HCT116 (cell line): ENCODE data around the gene RCAN2. TPM values are rescaled to one million over a fixed set of nuclear protein-coding genes. Genes with fewer than 3 reads are reported as not detected.

Experiments used
- ATAC-seq: fragments of 200-7000 bp; cut with Tn5 transposase; 2 replicates; pipeline ENCODE4 v1.9.1; 2020; ENCODE audit warnings: mild to moderate bottlenecking, moderate library complexity
- BruUV-seq: library from RNA; stranded (reverse); fragments of 400-500 nt; replicated peaks from 2 replicates; lab custom pipeline; 2021; lab: Mats Ljungman, UMichigan
- CTCF ChIA-PET: fragments of 300-600 bp; sonication (Branson Sonifier 250); formaldehyde crosslinking; loops from one replicate; lab custom pipeline; 2021; ENCODE audit warnings: antibody characterized with exemption; lab: Charles Lee
- POLR2A ChIA-PET: fragments of 300-600, 350-600 bp; sonication (Branson Sonifier 250); formaldehyde crosslinking; loops from one replicate; lab custom pipeline; 2021; ENCODE audit warnings: antibody characterized with exemption; lab: Charles Lee
- RAD21 ChIA-PET, 2 experiments: fragments of 300-600 bp; sonication (Branson Sonifier 250); formaldehyde crosslinking; loops; one replicate each; lab custom pipeline; 2023; ENCODE audit warnings: low total read pairs in 2 of 2; ENCODE audit not compliant: uncharacterized antibody in 2 of 2, unreplicated experiment in 2 of 2, low non-redundant PET in 1 of 2; lab: Charles Lee
- DNase-seq: peaks from one replicate; pipeline ENCODE4 v3.0.0-alpha.2; 2010; ENCODE audit warnings: low read depth, low spot score
- H2AFZ ChIP-seq: fragments of 200-600 bp; shearing (Covaris generic), sonication (generic); 2 replicates; pipeline ENCODE4 v1.6.1; 2017; ENCODE audit warnings: low read depth, mixed run types, mixed read lengths, antibody characterized with exemption, low read length; ENCODE audit not compliant: poor library complexity, severe bottlenecking
- H3K27ac ChIP-seq: 2 replicates; pipeline ENCODE4 v1.5.1; 2012; ENCODE audit warnings: low read depth, low read length
- H3K27me3 ChIP-seq: fragments of 200-600 bp; sonication (generic); 2 replicates; pipeline ENCODE4 v1.6.1; 2016; ENCODE audit warnings: mixed run types, low read length, mixed read lengths; ENCODE audit not compliant: insufficient read depth
- H3K36me3 ChIP-seq, 2 experiments: fragments of 200-500 bp in 1 of 2; fragments of 200-600 bp in 1 of 2; sonication (Bioruptor generic) in 1 of 2; sonication (generic) in 1 of 2; 2 replicates each; pipeline versions ENCODE4 v1.5.1 to v1.6.1; 2014 to 2016; ENCODE audit warnings: low read length in 2 of 2, inconsistent platforms in 1 of 2, mixed read lengths in 1 of 2, mixed run types in 1 of 2; ENCODE audit not compliant: insufficient read depth in 2 of 2, control insufficient read depth in 1 of 2
- H3K4me1 ChIP-seq, 2 experiments: fragments of 200-600 bp in 1 of 2; sonication (generic) in 1 of 2; 2 replicates each; pipeline versions ENCODE4 v1.5.1 to v1.6.1; 2012 to 2017; ENCODE audit warnings: low read length in 2 of 2, inconsistent platforms in 1 of 2, mild to moderate bottlenecking in 1 of 2, mixed read lengths in 1 of 2, mixed run types in 1 of 2, moderate library complexity in 1 of 2; ENCODE audit not compliant: insufficient read depth in 2 of 2, control insufficient read depth in 1 of 2
- H3K4me2 ChIP-seq: fragments of 200-600 bp; sonication (generic); 2 replicates; pipeline ENCODE4 v1.6.1; 2017; ENCODE audit warnings: mixed run types, low read length, mixed read lengths
- H3K4me3 ChIP-seq, 2 experiments: fragments of 200-600 bp in 1 of 2; sonication (generic) in 1 of 2; replicated peaks in 1 of 2; 2 replicates each; pipeline ENCODE4 v1.5.1; 2011 to 2016; ENCODE audit warnings: low read length in 2 of 2, control low read depth in 1 of 2, low read depth in 1 of 2, mild to moderate bottlenecking in 1 of 2, mixed read lengths in 1 of 2, mixed run types in 1 of 2
- H3K79me2 ChIP-seq: fragments of 200-600 bp; sonication (generic); 2 replicates; pipeline ENCODE4 v1.6.1; 2017; ENCODE audit warnings: mild to moderate bottlenecking, mixed run types, low read length, moderate library complexity, mixed read lengths; ENCODE audit not compliant: insufficient read depth
- H3K9ac ChIP-seq: fragments of 200-600 bp; sonication (generic); 2 replicates; pipeline ENCODE4 v1.6.1; 2016; ENCODE audit warnings: low read length, mixed read lengths
- H3K9me2 ChIP-seq: fragments of 200-600 bp; sonication (generic), shearing (Covaris generic); 2 replicates; pipeline ENCODE4 v1.6.1; 2017; ENCODE audit warnings: mixed run types, mild to moderate bottlenecking, moderate library complexity; ENCODE audit not compliant: insufficient read depth
- H3K9me3 ChIP-seq, 2 experiments: fragments of 200-500 bp in 1 of 2; fragments of 200-600 bp in 1 of 2; sonication (Bioruptor generic) in 1 of 2; sonication (generic) in 1 of 2; 2 replicates each; pipeline ENCODE4 v1.6.1; 2014 to 2017; ENCODE audit warnings: low read length in 2 of 2, mixed read lengths in 2 of 2, inconsistent platforms in 1 of 2, low read depth in 1 of 2, mild to moderate bottlenecking in 1 of 2, mixed run types in 1 of 2, moderate library complexity in 1 of 2; ENCODE audit not compliant: control insufficient read depth in 1 of 2, insufficient read depth in 1 of 2
- H4K20me1 ChIP-seq: fragments of 200-600 bp; sonication (generic), shearing (Covaris generic); 2 replicates; pipeline ENCODE4 v1.6.1; 2017; ENCODE audit warnings: mixed run types, mild to moderate bottlenecking, moderate library complexity; ENCODE audit not compliant: insufficient read depth
- ATF3 ChIP-seq: IDR thresholded peaks from 2 replicates; pipeline ENCODE4 v1.6.1; 2012
- CBX3 ChIP-seq: IDR thresholded peaks from 2 replicates; pipeline ENCODE4 v1.6.1; 2012; ENCODE audit warnings: low read depth
- JUND ChIP-seq: IDR thresholded peaks from 2 replicates; pipeline ENCODE4 v1.6.1; 2012
- RAD21 ChIP-seq: IDR thresholded peaks from 2 replicates; pipeline ENCODE4 v1.6.1; 2012; ENCODE audit warnings: low read depth, mild to moderate bottlenecking
- TCF7L2 ChIP-seq: IDR thresholded peaks from 2 replicates; pipeline ENCODE4 v1.7.0; 2011; ENCODE audit warnings: borderline replicate concordance, inconsistent platforms; ENCODE audit not compliant: insufficient read depth, insufficient read length; ENCODE audit errors: extremely low read depth
- ZFX ChIP-seq: fragments of 450-650 bp; IDR thresholded peaks from 2 replicates; pipeline ENCODE4 v1.6.1; 2017
- intact Hi-C: fragments of 100-400 bp; cut with micrococcal nuclease; formaldehyde crosslinking; loops from 2 replicates; pipeline ENCODE4 v1.10.0; 2022
- total RNA-seq: library from RNA; stranded (reverse); gene quantifications from one replicate; pipeline ENCODE4 v1.2.1, GENCODE V29; 2021; ENCODE audit not compliant: unreplicated experiment

RCAN2 gene
- total RNA-seq, 1 experiment from 2014 or later, result 0.57 TPM

- no peak overlapping the region for H3K9ac ChIP-seq
- no peak for DNase-seq
- ChIA-PET RAD21 (no interaction called here), CTCF (no interaction called here), POLR2A (no interaction called here)
- H3K27me3 ChIP-seq, result no peaks in the 10 kb centered on the region
- no peaks in the 10 kb centered on the region for H3K9me3 ChIP-seq
- H2AFZ ChIP-seq, result no peak overlapping the region
- H3K4me1 ChIP-seq, result no peaks in the 10 kb centered on the region
- H3K4me2 ChIP-seq, result no peak overlapping the region
- intact Hi-C loops, result no loop called here
- H4K20me1 ChIP-seq, result no peaks in the 10 kb centered on the region
- BruUV-seq, result no TSS peak
- no peak for TF ChIP-seq ATF3
- no peak for TF ChIP-seq RAD21
- H3K79me2 ChIP-seq, result no peaks in the 10 kb centered on the region
- H3K36me3 ChIP-seq, result no peaks in the 10 kb centered on the region
- no peaks in the 10 kb centered on the region for H3K9me2 ChIP-seq
- no peak for ATAC-seq
- H3K4me3 ChIP-seq, result no peak overlapping the region
- H3K27ac ChIP-seq, result no peak overlapping the region
Observed at GRCh38 chr6:46244670-46245069, 246.6 kb downstream of the RCAN2 start.

- Histone ChIP-seq H3K4me1 (no peaks in the 10 kb centered on the region), H3K4me2 (no peak overlapping the region), H3K36me3 (no peaks in the 10 kb centered on the region), H4K20me1 (no peaks in the 10 kb centered on the region), H3K9ac (no peak overlapping the region), H3K9me2 (no peaks in the 10 kb centered on the region), H3K4me3 (no peak overlapping the region), H2AFZ (no peak overlapping the region), H3K27ac (no peak overlapping the region), H3K27me3 (no peaks in the 10 kb centered on the region), H3K9me3 (no peaks in the 10 kb centered on the region), H3K79me2 (no peaks in the 10 kb centered on the region)
- no peak for DNase-seq
- TF ChIP-seq CBX3 (no peak), ZFX (no peak), JUND (no peak), TCF7L2 (no peak)
- RAD21 ChIA-PET, result no interaction called here
- intact Hi-C loops, result no loop called here
- POLR2A ChIA-PET, result no interaction called here
- ATAC-seq, result no peak
- no TSS peak for BruUV-seq
- CTCF ChIA-PET, result no interaction called here
Observed at GRCh38 chr6:46243754-46244153, 247.5 kb downstream of the RCAN2 start.
